IPS-NIHi11 (cell line): ENCODE results near the gene CARS2.
"Not testable (repeated sequence)": the region's sequence is repeated elsewhere in the genome, so short reads cannot be mapped to it uniquely, and the experiment has no call there.

ENCODE experiments used
- DNase-seq: peaks from one replicate; pipeline ENCODE4 v3.0.0; 2012; ENCODE audit warnings: mixed read lengths, low spot score

Gene CARS2

DNA sequence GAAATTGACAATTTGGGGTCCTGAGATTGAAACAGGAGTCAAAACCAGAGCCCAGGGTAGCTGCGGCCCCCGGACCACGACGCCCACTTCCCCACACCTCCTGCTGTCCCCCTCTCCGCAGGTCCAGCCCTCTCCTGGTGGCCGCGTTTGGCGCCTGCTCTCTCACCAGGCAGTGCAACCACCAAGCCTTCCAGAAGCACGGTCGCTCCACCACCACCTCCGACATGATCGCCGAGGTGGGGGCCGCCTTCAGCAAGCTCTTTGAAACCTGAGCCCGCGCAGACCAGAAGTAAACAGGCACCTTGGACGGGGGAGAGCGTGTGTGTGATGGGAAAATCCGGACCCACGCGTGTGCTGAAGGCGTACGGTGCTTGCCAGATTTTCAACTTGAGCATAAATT, 67.7 kb downstream of the CARS2 start:
- no peak for DNase-seq

- no peak for DNase-seq
These were observed 68.2 kb downstream of the CARS2 start for GRCh38 chr13:110637747-110638146.

DNA sequence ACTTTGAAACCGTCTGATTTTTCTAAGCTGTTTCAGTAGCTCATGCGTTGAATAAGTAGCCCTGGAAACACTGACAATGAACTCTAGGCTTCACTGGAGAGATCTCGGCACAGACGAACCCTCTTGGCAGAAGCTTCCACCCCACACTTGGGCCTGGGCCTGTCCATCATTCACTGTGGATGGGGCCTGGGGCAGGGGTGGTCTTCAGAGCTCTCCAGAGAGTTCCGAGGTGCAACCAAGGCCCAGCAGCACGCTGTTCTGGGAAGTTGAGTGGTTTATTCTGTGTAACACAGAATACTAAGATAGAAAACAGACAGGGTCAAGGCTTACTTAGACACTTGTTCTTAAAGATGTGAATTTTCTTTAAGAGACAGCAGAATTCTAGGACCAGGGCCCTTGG, 68.6 kb downstream of the CARS2 start:
- no peak for DNase-seq

GRCh38 chr13:110636701-110637201, 69.2 kb downstream of the CARS2 start:
- no peak for DNase-seq

- no peak for DNase-seq
These were observed 69.9 kb downstream of the CARS2 start for GRCh38 chr13:110636053-110636475.

DNA sequence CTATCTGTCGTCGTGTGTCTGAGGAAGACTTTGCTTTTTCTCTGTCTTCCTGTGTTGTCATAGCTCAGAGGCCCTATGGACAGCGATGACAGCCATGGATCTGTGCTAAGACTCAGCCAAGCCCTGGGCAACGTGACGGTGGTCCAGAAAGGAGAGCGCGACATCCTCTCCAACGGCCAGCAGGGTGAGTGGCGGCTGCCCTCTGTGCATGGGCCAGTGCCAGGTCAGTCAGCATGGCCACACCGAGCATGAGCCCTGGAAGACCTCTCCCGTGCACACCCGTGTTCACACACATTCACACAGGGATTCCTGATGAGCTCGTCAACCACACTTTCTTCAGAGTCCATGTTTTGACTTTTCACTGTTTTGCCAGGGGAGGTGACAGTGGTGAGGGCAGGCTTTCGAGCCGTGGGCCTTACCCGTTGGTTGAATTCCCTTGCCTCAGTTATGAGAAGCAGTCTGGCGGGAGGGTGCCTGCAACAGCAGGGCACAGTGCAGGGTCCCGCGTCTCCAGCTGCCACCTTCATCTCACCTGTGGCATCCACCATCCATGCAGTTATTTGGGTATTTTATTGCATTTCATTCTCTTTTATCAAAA, 70.4 kb downstream of the CARS2 start:
- DNase-seq, result no peak

DNA sequence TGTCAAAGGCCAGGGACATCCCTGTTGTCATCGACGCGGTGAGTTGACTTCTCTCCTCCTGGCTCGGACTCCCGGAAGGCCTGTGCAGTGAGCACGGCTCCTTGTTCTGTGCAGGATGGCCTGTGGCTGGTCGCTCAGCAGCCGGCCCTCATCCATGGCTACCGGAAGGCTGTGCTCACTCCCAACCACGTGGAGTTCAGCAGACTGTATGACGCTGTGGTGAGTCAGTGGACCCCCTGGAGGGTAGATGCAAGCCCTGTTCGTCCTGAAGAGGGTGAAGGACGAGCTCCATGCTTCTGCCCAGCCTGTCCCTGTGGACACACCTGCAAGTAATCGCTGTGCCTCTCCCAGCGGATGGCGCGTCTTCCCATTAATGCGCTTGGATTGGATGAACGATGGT, 71.4 kb downstream of the CARS2 start:
- DNase-seq, result no peak

DNA sequence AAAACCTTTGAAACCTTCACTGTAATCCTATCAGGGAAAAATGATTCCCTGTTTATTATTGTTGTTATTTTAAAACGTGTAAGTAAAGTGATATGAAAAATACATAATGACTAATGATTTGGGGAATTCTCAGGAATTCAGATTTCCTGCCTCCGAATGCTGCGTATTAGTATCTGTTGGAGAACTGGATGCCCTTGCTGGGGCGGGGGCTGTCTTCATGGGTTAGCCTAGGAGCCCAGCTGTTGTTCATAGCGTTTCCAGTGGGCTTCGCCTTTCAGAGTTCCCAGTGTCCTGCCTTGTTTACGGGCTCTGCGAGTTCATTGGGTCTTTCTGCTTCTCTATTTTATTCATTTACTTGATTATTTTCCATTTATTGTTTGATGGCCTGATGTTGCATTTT, 72.1 kb downstream of the CARS2 start:
- no peak for DNase-seq

GRCh38 chr13:110632255-110632654, 73.7 kb downstream of the CARS2 start:
- DNase-seq, result not testable (repeated sequence)

- DNase-seq, result no peak
These were observed 75.3 kb downstream of the CARS2 start for GRCh38 chr13:110630566-110631119.

GRCh38 chr13:110629735-110630134, 76.2 kb downstream of the CARS2 start:
- no peak for DNase-seq

DNA sequence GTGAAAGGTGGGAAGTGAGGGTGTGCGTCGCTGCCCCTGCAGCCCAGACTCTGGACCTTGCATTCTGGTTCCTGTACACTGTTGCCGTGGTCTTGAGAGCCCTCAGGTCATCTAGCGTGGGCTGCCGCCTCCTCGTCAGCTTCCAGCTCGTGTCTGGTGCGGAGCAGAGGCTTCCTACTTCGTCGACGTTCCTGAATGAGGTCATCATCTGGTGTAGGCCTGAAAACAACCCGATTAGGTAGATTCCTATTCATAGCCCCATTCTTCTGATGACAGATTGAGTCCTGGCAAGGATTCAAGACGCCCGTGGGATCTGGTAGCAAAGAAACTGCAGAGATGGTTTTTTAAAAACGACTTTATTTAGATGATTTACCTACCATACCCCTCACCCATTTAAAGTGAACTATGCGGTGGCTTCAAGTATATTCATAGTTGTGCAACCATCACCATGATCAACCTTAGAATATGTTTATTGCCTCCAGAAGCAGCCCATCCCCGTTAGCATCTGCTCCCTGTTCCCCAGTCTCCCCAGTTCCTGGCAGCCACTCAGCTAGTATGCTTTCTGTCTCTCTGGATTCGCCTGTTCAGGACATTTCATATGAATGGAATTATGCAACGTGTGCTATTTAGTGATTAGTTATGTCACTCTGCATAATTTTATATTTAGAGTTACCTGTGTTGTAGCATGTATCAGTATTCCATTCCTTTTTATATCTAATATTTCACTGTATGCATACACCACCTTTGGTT, 76.8 kb downstream of the CARS2 start:
- DNase-seq, result no peak

DNA sequence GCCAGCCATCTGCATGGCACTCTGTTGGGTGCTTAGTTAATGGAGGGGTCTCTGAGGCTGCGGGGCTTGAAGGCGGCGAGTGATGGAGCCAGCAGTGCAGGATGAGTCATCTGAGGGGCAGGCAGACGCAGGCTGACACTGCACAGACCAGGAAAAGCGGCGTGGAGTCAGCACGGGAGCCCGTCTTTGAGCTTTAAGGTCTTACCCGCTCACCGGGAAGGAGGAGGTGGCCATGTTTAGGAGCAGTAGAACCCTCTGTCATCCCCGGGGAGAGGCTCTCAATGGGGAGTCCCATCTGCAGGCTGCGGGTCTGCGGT, 77.5 kb downstream of the CARS2 start:
- no peak for DNase-seq

DNA sequence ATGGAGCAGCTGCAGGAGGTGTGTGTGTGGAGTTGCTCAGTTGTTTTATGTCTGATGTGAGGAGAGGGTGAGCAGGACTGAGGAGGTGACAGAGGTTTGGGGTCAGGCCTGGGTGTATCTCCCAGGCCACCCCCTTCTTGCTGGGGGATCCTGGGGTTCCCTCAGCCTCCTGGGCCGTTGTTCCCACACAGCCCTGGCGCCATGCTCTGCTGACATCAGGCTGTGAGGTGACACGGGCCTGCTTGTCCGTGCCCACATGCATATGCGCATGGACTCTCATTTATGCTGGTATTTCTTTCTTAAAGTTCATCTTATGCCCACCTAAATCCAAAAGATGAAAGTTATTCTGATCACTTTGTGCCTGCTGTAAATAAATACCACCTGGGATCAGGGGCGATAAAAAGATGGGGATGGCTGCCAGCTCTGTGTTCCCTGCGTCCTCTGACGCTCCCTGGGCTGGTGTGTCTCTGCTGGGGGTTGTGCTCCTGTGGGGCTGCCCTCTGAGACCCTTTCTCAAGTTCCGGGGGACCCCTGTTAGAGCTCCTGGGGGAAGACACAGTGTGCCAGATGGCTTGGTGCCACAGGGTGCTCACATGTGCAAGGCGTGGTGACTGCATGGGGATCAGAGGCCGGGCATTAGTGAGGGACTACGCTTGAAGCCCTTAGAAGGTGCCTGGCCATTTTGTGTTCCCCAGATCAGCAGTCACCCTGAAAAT, 78.0 kb downstream of the CARS2 start:
- DNase-seq, result no peak

DNA sequence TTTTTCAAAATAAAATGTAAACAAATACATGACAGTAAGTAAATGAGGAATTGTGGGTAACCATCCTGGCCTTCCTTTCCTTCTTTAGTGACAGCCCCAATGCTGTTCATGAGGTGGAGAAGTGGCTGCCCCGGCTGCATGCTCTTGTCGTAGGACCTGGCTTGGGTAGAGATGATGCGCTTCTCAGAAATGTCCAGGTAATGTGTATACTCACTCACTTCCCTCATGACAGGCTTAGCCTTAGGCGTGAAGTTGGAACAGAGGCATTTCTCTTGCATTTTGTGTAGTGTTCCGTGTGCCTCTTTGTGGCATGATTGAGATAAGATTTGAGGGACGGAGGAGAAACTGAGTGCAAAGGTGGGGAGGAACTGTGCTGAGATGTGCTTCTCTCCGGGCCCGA, 78.6 kb downstream of the CARS2 start:
- DNase-seq, result no peak

DNA sequence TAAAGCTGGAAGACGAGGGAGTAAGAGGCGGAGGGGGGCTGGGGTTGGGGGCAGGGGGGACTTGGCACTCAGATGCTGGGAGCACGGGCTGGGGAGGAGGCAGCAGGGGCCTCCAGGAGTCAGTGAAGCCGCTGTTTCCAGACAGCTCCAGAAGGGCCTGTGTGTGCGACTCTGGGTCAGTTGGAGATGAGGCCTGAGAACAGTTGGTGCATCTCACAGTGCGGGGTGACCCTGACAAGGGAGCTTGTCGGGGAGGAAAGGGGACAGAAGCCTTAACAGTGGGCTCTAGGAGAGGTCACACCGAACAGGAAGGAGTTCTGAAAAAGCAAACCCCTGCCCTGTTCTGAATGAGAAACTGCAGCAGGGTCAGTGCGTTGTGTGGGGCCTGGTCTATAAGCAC, 79.4 kb downstream of the CARS2 start:
- no peak for DNase-seq

DNA sequence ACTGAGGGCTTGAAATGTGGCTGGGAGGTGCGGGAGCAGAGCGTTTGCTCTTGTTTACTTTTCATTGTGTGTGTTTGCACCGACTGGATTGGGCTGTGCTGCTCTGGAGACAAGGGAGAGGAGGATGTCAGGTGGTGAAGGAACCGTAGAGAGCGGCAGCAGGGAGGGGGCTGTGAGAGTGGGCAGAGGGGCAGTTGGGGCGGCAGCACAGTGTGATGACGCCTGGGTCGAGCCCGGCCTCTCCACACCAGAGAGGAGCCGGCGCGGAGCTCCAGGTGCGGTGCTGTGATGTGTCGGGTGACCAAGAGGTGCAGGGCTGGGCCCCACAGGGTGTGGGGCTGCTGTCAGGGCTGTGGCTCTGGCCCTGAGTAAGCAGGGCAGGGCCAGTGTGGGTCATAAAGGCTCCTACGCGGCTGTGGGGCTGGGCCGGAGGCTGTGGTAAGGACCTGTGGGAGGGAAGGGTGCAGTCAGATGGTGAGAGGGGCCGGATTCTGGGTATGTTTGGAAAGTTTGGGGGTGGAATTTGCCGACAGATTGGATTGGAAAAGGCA, 80.1 kb downstream of the CARS2 start:
- no peak for DNase-seq

DNA sequence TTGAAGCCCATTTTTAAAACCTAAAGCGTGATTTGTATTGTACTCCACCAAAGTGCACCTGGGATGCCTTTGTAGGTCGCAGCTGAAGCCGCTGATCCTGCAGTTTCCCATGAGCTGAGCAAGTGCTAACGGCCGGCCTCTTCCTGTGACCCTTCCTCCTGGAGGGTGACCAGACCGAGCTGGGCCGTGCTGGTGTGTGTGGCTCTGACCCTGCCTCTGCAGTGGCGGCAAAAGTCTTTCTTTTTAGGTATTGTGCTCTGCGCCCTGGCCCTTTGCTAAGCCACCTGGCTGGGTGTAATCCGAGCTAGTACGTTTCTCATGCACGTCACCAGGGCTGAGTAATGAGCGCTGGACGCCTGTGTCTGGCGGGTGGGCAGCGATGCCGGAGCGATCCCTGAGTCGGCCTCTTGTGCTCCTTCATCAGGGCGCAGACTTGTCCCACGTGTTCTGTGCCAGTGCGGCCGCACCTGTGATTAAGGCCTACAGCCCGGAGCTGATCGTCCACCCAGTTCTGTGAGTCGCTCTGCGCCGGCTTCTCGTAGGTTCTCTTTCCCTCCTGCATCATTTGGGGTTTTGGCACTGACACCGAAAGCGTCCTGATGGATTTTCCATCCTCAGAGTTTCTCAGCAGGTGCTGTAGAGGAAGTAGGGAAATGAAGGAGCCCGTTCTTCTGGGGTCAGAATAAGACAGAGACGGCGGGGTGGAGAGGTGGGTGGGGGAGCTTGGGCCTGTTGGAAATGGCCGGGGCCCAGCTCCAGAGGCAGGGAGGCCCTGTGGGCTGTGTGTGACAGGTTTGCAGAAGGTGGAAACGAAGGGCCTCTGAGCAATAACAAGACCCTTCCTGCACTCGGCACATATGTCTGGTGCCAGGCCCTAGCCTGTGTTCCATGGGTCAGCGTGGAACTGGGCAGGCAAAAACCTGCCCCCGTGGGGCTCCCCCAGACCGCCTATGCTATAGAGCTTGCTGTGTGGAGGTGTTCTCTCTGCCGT, 80.9 kb downstream of the CARS2 start:
- no peak for DNase-seq

DNA sequence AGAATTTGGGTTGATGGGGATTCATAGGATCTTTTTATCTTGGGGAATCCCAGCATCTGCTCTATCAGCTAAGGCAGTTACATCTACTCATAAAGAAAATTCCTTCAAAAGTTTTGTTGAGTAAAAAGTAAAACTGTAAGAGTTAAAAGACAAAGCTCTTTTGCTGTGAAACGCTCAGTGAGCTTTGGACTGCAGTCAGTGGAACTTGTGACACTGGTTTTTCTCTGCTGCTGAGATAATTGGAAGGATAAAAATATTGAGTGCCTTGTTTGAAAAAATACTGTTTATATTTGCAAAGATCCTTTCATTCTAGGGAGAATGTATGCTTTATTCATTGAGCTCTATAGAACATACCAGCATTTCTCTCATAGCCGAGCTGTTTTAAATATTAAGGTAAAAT, 85.3 kb downstream of the CARS2 start:
- no peak for DNase-seq

DNA sequence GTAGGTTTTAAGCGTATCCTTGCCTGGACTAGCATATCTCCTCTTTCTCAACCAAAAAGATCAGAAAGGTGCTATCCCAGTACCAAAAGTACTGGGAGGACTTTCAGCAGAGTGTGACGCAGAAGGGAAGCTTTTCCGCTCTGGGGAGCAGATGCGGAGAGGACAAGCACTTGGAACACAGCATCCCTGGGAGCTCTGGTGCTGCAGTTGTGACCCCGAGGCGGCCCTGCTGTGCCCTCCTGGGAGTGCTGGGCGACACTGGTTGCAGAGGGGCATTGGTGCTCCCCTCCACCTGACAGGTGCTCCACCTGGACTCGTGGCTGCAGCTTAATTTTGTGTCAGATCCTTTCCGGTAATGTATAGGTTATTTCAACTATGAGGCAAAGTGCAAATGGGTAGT, 87.1 kb downstream of the CARS2 start:
- no peak for DNase-seq

- no peak for DNase-seq
These were observed 87.7 kb downstream of the CARS2 start for GRCh38 chr13:110618167-110618566.
